Caco-2 (cell line): ENCODE results near the gene GAPDH. TPM values are rescaled to one million over a fixed set of nuclear protein-coding genes. Genes with fewer than 3 reads are reported as not detected.
"Not testable (repeated sequence)": the region's sequence is repeated elsewhere in the genome, so short reads cannot be mapped to it uniquely, and the experiment has no call there.

Experiments
- BruUV-seq: library from RNA; stranded (reverse); fragments of 400-500 nt; replicated peaks from 2 replicates; lab custom pipeline; 2021; lab: Mats Ljungman, UMichigan
- CTCF ChIA-PET: fragments of 300-600 bp; sonication (Branson Sonifier 250); formaldehyde crosslinking; loops from one replicate; lab custom pipeline; 2022; ENCODE audit warnings: antibody characterized with exemption; lab: Charles Lee
- POLR2A ChIA-PET: fragments of 300-600 bp; sonication (Branson Sonifier 250); formaldehyde crosslinking; loops from one replicate; lab custom pipeline; 2022; ENCODE audit warnings: antibody characterized with exemption; lab: Charles Lee
- DNase-seq, 2 experiments: peaks; one replicate each; pipeline versions ENCODE4 v3.0.0 to v3.0.0-alpha.2; 2020 to 2022
- H3K27me3 ChIP-seq: replicated peaks from 2 replicates; pipeline ENCODE4 v1.6.0; 2011; ENCODE audit warnings: low read length; ENCODE audit not compliant: control insufficient read depth, insufficient read depth
- H3K36me3 ChIP-seq: 2 replicates; pipeline ENCODE4 v1.5.1; 2011; ENCODE audit warnings: low read length; ENCODE audit not compliant: control insufficient read depth, insufficient read depth
- H3K4me1 ChIP-seq: fragments of 250-450 bp; sonication (Bioruptor Pico); 2 replicates; pipeline ENCODE4 v1.5.1; 2020; ENCODE audit warnings: mild to moderate bottlenecking
- H3K4me3 ChIP-seq: 2 replicates; pipeline ENCODE4 v1.5.1; 2011; ENCODE audit warnings: low read depth, mild to moderate bottlenecking, control low read depth, low read length
- H3K9me3 ChIP-seq: fragments of 250-450 bp; sonication (Bioruptor Pico); 2 replicates; pipeline ENCODE4 v1.5.1; 2020; ENCODE audit warnings: mild to moderate bottlenecking, moderate library complexity
- H3K27ac Mint-ChIP-seq: one replicate; pipeline ENCODE4 v1.8.0; 2022; ENCODE audit warnings: mixed read lengths; ENCODE audit not compliant: unreplicated experiment
- H3K27me3 Mint-ChIP-seq: one replicate; pipeline ENCODE4 v1.8.0; 2022; ENCODE audit warnings: mixed read lengths; ENCODE audit not compliant: insufficient read depth, unreplicated experiment
- H3K36me3 Mint-ChIP-seq: one replicate; pipeline ENCODE4 v1.8.0; 2022; ENCODE audit warnings: mild to moderate bottlenecking, mixed read lengths; ENCODE audit not compliant: insufficient read depth, unreplicated experiment
- H3K4me1 Mint-ChIP-seq: one replicate; pipeline ENCODE4 v1.8.0; 2022; ENCODE audit warnings: low read depth, mixed read lengths; ENCODE audit not compliant: unreplicated experiment
- H3K4me3 Mint-ChIP-seq: one replicate; pipeline ENCODE4 v1.8.0; 2022; ENCODE audit warnings: mild to moderate bottlenecking, moderate library complexity, mixed read lengths; ENCODE audit not compliant: unreplicated experiment
- H3K9me3 Mint-ChIP-seq: one replicate; pipeline ENCODE4 v1.8.0; 2022; ENCODE audit warnings: mixed read lengths; ENCODE audit not compliant: unreplicated experiment
- CTCF ChIP-seq, 2 experiments: fragments of 200-600 bp in 1 of 2; IDR thresholded peaks; 1 replicate in 1 of 2; 2 replicates in 1 of 2; pipeline versions ENCODE4 v1.5.1 to v1.8.0; 2011 to 2022; ENCODE audit warnings: antibody characterized with exemption in 1 of 2, control low read depth in 1 of 2, inconsistent platforms in 1 of 2, low read depth in 1 of 2, low read length in 1 of 2, mild to moderate bottlenecking in 1 of 2, moderate library complexity in 1 of 2; ENCODE audit not compliant: insufficient read depth in 1 of 2, severe bottlenecking in 1 of 2, unreplicated experiment in 1 of 2
- intact Hi-C: fragments of 100-400 bp; cut with micrococcal nuclease; formaldehyde crosslinking; loops from one replicate; pipeline ENCODE4 v1.10.0; 2022; ENCODE audit not compliant: unreplicated experiment
- total RNA-seq: library from RNA; stranded (reverse); gene quantifications from 2 replicates; pipeline ENCODE4 v1.2.3, GENCODE V29; 2022

The GAPDH gene
- total RNA-seq, 1 experiment from 2014 or later, result 4,975 TPM

GRCh38 chr12:6554168-6555017 lies 20.1 kb downstream of the GAPDH start:
- Histone ChIP-seq H3K36me3 (peaks cover 4% of the 10 kb centered on the region; the same call in 1 of the 2 replicates), H3K9me3 (no peaks in the 10 kb centered on the region), H3K4me3 (no peak overlapping the region), H3K27me3 (no peaks in the 10 kb centered on the region), H3K4me1 (peaks cover 7% of the 10 kb centered on the region; the same call in 1 of the 2 replicates)
- BruUV-seq, result no TSS peak
- no peaks in the 10 kb centered on the region for H3K4me1 Mint-ChIP-seq
- DNase-seq, result peak; percentile 87 to 91
- no peak overlapping the region for H3K4me3 Mint-ChIP-seq
- POLR2A ChIA-PET, result interaction anchor here (3.6 kb wide), 1 partner anchor 20 kb away, joined by 24 read pairs; the partner anchor contains the start of gene GAPDH
- intact Hi-C loops, result loop anchor here (5.0 kb wide), 1 partner anchor 143 kb away; no protein-coding TSS in a partner anchor
- H3K9me3 Mint-ChIP-seq, result no peaks in the 10 kb centered on the region
- peaks cover 39% of the 10 kb centered on the region for H3K36me3 Mint-ChIP-seq
- CTCF ChIA-PET, result interaction anchor here (0.5 to 1.8 kb wide), 17 partner anchors 11 to 317 kb away, joined by 3 to 11 read pairs (median 3); partner anchors contain the start of genes GAPDH, NOP2, PLEKHG6 and VAMP1
- H3K27me3 Mint-ChIP-seq, result no peaks in the 10 kb centered on the region
- H3K27ac Mint-ChIP-seq, result no peak overlapping the region
- peak; percentile 78 to 84 for TF ChIP-seq CTCF (IDR thresholded peaks at IDR 0.05; ENCODE audit: insufficient read depth in 1 of 2, low read depth in 1 of 2, low read length in 1 of 2, severe bottlenecking in 1 of 2, unreplicated experiment in 1 of 2)

- CTCF ChIA-PET, result interaction anchor here (0.5 to 1.8 kb wide), 5 partner anchors 15 to 245 kb away, joined by 3 to 11 read pairs (median 3); partner anchors contain the start of genes PLEKHG6 and ZNF384
- Mint-ChIP-seq H3K27me3 (no peaks in the 10 kb centered on the region), H3K4me3 (no peak overlapping the region)
These were observed 20.8 kb downstream of the GAPDH start for GRCh38 chr12:6555018-6555691.

GRCh38 chr12:6556496-6556817 lies 22.1 kb downstream of the GAPDH start:
- H3K9me3 Mint-ChIP-seq, H3K4me1 ChIP-seq, H3K36me3 ChIP-seq, H3K27ac Mint-ChIP-seq, CTCF ChIA-PET, H3K9me3 ChIP-seq, intact Hi-C loops, H3K4me1 Mint-ChIP-seq, H3K4me3 Mint-ChIP-seq, H3K27me3 Mint-ChIP-seq, H3K4me3 ChIP-seq, BruUV-seq, DNase-seq, H3K27me3 ChIP-seq: not testable (repeated sequence)
- H3K36me3 Mint-ChIP-seq, result peaks cover 59% of the 10 kb centered on the region
- POLR2A ChIA-PET, result interaction anchor here (1.4 kb wide), 1 partner anchor 22 kb away, joined by 9 read pairs; the partner anchor contains the start of gene GAPDH

More at GRCh38 chr12:6555018-6555691, 20.8 kb downstream of the GAPDH start:
- H3K36me3 Mint-ChIP-seq, result peaks cover 46% of the 10 kb centered on the region
- no peaks in the 10 kb centered on the region for H3K4me1 Mint-ChIP-seq
- H3K36me3 ChIP-seq, result peaks cover 6% of the 10 kb centered on the region
- H3K27ac Mint-ChIP-seq, result no peak overlapping the region
- H3K27me3 ChIP-seq, result no peaks in the 10 kb centered on the region
- POLR2A ChIA-PET, result interaction anchor here (3.6 kb wide), 1 partner anchor 21 kb away, joined by 24 read pairs; the partner anchor contains the start of gene GAPDH
- no peaks in the 10 kb centered on the region for H3K9me3 ChIP-seq
- intact Hi-C loops, result no loop called here
- H3K4me3 ChIP-seq, result no peak overlapping the region
- DNase-seq, result no peak
- no peak for TF ChIP-seq CTCF (IDR thresholded peaks at IDR 0.05; ENCODE audit: insufficient read depth in 1 of 2, low read depth in 1 of 2, low read length in 1 of 2, severe bottlenecking in 1 of 2, unreplicated experiment in 1 of 2)
- peaks cover 7% of the 10 kb centered on the region; the same call in 1 of the 2 replicates for H3K4me1 ChIP-seq
- BruUV-seq, result no TSS peak
- no peaks in the 10 kb centered on the region for H3K9me3 Mint-ChIP-seq
